GM19452 (cell line): Measurements from ENCODE around the gene KRT71.

Source experiments
- ATAC-seq: cut with Tn5 transposase; IDR thresholded peaks from one replicate; pipeline ENCODE4 v1.9.1; 2021; ENCODE audit not compliant: unreplicated experiment

The KRT71 gene

DNA sequence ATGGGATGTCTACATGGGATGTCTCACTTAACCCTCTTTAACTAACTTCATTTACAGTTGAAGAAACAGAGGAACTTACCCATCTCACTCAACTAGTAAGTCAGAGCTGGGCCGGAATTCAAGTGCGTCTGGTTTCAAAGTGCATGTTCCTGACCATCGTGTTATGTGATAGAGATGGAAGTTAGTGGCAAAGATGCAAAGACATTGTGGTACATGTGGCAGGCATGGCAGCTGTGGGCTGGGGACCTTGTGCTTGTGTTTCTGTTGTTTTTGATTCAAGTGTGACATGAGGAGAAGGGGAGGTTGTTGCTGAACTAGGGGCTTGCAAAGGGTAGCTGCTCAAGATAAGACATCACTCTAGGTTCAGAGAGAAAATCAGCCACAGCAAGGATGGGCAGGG is 23.0 kb upstream of the KRT71 start:
- ATAC-seq: no peak

DNA sequence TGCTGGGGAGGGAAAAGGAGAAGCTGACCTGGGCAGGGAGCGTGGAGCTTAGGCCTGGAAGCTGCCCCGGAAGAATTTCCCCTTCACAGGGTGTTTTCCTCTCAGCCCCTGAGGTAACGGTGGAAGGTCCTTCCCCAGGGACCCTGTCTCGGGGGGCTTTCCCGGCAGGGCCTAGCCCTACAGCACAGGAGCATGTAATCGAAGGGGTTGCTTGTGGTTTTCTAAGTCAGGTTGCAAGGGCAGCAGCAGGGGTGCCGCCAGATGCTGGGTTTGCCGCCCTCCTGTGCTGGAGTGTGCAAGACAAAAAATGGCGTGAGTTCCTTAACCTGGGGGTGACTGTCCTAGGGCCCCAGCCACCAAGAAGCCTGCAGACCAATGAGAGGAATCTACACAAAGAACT is 22.3 kb upstream of the KRT71 start:
- no peak for ATAC-seq

DNA sequence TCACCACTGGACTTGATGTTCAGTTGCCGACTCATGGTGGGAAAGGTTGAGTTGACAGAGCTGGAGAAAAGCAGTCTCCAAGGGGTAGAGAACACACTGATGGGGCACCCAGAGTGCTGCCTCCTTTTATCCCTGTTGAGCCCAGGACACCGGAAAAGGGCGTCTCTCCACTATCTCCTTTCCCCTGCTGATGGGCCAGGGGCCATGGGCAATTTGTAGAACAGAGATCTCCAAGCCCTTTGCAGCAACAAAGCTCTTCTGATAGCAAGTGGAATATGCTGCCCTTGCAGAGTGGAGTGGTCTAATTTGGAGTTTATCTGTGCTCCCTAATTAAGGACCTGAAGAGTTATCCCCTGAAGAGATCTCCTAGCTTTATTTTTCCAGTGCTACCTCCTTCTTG is 20.8 kb upstream of the KRT71 start, which contains the start of gene KRT74:
Gene KRT74 (minus strand): TSS at position 101 of the 400 bp plus-strand sequence. CDS start 66 bp downstream, at position 35.
- no peak for ATAC-seq

DNA sequence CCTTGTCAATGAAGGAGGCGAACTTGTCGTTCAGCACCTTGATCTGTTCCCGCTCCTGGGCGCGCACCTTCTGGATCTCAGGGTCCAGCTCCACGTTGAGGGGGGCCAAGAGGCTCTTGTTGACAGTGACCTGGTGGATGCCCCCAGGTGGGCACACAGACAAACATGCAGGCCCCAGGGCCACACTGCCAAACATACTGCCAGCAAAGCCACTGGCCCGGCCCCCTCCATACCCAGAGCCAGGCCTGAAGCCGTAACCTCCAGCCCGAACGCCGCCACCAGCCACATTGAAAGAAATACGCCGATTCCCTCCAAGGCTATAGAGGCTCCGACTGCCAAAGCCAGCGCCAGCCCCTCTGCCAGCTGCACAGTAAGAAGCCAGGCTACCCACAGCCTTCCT is 20.4 kb upstream of the KRT71 start:
- no peak for ATAC-seq

DNA sequence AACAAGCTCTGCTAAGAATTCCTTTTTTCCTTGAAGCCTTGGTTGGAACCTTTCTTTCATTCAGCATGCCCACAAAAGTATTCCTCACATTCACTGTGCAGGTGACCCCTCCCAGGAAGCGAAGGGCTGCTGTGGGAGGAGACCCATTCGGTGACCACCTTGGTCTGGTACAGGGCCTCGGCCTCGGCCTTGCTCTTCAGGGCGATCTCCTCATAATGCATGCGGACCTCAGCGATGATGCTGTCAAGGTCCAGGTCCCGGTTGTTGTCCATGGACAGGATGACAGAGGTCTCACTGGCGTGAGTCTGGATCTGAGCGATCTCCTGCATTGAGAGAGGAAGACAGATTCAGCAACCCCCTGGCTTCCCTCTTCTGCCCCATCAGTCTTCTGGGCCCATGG is 17.6 kb upstream of the KRT71 start:
- ATAC-seq: no peak

- no peak for ATAC-seq
Measured at GRCh38 chr12:52568111-52568510, 15.2 kb upstream of the KRT71 start.

GRCh38 chr12:52566847-52567291 is 13.9 kb upstream of the KRT71 start:
- no peak for ATAC-seq

GRCh38 chr12:52564582-52564981 is 11.6 kb upstream of the KRT71 start:
- ATAC-seq: no peak

DNA sequence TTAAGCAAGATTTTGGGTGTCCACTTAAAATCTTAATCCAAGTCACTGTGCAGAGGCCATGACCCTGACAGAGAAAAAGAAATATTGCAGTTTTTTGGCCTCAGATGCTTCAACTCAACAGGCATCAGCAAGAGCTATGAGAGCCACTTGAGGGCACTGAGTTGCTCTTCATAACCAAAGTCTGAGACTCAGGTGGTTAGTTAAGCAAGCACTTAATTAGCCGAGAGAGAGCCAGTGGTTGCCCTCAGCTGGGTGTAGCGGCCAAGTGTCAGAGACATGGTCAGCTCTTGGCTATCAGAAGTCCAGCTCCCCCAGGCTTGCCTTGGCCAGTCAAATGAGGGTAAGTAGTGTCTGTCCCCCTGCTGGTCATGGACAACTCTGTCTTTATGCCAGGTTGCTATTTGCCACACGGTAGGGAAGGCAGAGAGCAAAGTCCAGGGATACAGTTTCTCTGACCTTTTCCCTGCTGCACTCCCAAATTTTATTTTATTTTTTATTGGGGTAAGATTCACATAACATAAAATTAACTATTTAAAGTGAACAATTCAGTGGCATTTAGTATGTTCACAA is 9.0 kb upstream of the KRT71 start:
- no peak for ATAC-seq

- ATAC-seq: no peak
Measured at GRCh38 chr12:52559979-52560378, 7.0 kb upstream of the KRT71 start.

GRCh38 chr12:52558781-52559445 is 6.0 kb upstream of the KRT71 start:
- ATAC-seq: no peak

DNA sequence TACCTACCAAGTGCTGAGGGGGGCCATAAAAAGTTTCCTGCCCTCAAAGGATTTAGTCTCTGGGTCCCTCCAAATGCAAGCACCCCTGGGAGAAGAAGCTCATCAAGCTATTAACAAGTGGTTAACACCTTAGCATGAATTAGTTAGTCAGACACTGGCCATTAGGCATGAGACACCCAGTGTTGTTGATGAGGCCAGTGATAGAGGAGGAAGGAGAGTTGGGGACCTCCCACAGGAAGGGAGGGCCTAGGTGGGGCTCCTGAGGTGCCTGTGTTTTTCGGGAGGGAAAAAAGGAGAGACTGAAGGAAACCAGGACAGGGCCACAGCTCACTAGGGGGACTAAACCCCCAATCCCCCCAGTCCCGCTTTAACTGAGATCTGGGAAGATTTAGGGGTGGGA is 4.5 kb upstream of the KRT71 start:
- ATAC-seq: no peak

DNA sequence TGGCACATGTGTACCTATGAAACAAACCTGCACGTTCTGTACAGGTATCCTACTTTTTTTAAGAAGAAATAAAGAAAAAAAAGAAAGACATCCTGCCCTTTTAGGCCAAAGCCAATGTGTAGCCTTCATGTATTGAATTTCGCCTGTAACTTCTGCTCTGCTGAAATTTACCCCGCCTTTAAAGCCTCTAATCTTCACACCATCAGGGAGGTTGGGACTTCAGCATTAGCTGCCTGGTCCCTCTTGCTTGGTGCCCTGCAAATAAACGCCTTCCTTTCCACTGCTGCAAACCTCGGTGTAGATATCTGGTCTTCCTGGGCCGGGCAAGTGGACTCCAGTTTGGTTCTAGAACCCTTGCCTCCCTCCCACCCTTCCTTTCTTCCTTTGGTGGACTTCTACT is 2.6 kb upstream of the KRT71 start:
- no peak for ATAC-seq

- no peak for ATAC-seq
Measured at GRCh38 chr12:52552055-52552454, 890 bp downstream of the KRT71 start.

DNA sequence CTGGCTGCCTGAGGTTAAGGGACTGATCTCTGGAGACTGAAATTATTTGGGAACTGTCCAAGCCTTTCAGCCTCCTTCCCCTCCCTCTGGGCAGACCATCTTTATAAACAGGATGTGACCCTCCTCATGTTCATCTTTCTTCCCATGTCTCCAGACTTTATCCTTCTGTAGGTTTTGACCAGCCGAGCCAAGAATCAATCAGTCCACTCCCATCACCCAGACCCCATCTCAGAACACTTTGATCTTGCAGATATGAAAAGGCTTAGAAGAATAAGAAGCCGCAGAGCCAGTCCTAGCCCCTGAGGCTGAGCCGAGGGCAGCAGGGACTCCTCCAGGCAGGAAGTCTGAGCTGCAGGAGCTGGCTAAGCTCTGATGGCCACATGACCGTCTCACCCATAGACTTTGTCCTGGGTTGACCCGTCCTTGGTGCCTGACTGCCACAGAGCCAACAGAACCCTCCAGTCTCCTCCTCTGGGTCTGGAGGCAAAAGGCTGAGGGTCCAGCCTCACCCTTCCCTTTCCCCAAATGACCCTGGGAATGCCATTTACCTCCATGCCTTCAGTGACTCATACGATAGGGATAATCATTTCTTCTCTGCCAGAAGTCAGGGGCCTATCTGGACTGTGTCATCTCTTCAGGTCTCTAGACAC is 1.6 kb downstream of the KRT71 start:
- ATAC-seq: no peak

GRCh38 chr12:52546126-52546525 is 6.8 kb downstream of the KRT71 start:
- no peak for ATAC-seq

DNA sequence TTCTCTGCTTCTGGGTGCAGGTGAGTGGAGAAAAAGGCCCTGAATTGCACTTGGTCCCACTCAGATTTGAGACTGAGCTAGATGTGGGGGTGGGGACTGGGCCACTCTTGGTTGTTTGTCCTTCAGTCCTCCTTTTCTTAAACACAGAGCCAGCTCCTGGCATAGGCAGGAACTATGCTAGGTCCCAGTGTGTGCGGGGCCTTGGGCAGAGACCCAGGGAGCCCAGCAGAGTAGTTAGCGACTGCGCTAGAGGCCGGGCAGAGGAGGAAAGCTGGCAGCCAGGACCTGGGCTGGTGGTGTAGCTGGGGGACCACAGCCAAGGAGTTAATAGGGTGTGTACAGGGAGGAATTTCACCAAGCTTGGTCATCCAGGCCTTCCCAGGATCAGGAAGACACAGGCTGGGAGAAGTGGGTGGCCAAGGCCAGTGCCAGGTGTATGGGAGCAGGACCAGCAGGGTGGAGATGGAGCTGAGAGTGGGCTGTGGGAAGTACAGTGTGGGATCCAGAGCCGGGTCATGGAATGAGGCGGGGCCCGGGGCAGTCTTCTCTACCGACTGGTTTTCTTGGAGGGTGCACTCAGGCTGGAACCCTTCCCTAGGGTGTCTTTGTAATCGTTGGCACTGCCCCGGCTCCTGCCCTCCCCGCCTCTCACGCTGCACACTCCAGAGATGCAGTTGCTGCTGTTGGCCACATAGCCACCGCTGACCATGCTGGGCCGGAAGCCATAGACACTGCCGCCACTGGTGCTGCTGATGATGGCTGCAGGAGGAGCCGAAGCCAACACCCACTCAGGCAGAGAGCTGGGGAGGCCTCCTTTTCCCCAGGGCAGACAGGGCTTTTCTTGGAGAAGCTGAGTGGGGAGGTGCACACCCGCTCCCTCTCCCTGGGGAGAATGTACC is 8.7 kb downstream of the KRT71 start:
- no peak for ATAC-seq

GRCh38 chr12:52542785-52543318 is 10.1 kb downstream of the KRT71 start:
- no peak for ATAC-seq

DNA sequence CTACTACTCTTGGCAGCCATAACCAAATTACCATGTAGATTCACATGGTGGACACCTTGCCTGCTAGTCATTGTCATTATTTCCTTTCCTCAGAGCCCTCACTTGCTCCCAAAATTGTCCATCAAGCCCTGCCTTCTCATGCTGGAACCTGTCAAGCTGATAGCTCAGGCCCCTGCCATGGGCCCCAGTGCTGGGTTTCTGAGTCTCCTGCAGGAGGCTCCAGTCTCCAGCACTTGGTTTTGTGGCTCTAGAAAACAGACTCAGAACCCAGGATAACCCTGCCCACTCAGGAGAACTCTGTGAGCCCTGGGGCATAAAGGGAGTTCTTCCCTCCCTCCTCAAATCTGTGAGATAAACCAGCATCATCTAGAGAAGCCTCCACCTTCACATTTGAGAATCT is 10.8 kb downstream of the KRT71 start:
- no peak for ATAC-seq

GRCh38 chr12:52541709-52542108 is 11.2 kb downstream of the KRT71 start:
- ATAC-seq: no peak

GRCh38 chr12:52540531-52540930 is 12.4 kb downstream of the KRT71 start:
- ATAC-seq: no peak
